NK-92 treated with Interleukin-12 subunit alpha and Interleukin-12 subunit beta, amount 100 ng/mL, for 24 hours (cell line): ENCODE measurements around the gene RPL27A.

ENCODE experiments used
- DNase-seq: peaks from one replicate; lab custom pipeline; 2025; lab: John Stamatoyannopoulos, UW

Gene RPL27A

DNA sequence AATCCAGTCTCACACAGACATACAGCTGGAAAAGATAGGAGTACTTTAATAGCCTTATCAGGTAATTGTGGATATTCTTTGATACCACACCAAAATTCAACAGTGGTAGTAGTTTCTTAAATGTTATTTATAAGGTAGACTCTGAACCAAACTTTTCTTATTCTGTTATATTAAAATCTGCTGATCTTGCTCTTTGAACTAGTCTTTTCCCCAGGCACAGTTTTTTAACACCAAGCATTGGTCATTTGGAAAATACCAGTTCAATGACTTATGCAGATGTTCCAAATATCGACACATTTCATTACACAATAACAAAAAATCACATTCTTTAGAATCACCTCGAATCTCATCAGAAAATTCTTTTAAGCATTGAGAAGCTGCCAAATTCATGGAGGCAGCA, 7.7 kb upstream of the RPL27A start:
- DNase-seq: no peak

DNA sequence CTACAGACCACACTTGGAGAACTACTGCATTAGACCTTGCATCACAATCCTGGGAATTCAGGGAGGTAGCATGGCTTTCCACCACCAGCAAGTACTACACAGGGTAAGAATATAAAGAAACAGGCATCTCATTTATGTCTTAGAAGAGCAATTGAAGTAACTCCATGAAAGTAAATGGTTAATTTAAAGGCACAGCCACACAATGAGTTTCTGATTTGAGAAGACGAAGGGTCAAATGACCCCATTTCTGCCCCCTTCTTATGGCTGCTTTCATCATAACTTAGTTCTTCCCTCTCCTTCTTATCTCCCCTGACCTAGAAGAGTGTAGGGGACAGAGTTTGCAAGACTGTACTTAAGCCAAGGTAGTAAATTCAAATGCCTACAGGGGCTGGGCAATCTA, 6.1 kb upstream of the RPL27A start:
- no peak for DNase-seq

DNA sequence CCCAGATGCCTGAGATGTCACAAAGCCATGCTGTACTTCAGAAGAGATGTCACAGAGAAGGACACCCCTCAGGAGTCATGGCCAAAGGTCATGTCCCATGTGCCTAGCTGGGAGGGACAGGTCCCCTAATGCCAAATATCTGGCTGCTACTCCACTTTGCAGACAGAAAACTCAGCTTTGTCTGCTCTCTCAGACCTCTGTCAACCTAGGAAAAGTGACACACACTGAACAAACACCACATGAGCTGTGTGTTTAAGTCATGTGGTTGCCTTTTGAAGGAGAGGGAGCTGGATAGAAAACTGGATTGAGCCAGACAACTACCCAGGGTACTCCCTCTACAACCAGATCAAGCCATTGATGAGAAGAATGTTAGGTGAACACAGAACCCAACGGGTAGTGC, 3.6 kb upstream of the RPL27A start:
- DNase-seq: no peak

DNA sequence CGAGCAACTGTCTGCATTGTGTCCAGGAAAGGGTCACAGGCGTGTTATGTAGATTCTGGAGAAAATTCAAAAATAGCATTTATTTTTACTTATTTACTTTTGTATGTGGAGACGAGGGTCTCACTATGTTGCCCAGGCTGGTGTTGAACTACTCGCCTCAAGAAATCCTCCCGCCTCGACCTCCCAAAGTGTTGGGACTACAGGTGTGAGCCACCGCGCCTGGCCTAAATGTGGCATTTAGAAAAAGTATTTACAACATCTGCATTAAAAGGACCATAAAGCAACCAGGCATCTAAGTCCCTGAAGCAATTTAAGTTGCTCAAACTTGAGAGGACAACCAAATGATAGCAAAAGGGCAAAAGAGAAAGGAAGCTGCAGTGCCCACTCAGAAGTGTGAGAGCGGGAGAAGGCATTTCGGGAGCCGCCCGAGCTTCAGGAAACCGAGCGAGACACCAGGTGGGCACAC, 722 bp upstream of the RPL27A start:
- DNase-seq: no peak

DNA sequence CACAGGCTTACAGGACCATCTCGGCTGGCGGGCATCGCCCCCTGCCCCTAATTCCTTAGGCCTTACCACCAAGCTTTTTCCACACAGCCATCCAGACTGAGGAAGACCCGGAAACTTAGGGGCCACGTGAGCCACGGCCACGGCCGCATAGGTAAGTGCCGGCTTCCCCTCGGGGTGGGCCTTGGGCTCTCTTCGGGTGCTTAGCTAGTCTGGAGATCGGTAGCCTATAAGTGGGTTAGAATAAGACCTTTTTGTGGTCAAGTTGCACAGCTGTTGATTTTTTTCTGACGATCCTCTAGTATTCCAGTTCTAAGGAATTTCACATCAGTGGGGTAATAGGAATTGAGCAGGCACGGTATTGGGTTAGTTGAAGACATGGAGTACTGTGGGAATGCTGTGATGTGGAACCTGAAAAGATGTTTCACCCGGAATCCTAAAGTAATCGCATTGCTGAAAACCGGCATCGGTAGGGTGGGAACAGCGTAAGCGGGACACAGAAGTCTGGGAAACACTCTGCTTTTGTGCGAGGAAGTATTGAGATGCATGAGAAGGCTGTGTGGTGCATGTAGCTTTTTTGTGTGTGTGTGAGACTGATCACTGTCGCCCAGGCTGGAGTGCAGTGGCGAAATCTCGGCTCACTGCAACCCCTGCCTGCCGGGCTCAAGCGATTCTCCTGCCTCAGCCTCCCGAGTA, 669 bp downstream of the RPL27A start:
- DNase-seq: no peak

DNA sequence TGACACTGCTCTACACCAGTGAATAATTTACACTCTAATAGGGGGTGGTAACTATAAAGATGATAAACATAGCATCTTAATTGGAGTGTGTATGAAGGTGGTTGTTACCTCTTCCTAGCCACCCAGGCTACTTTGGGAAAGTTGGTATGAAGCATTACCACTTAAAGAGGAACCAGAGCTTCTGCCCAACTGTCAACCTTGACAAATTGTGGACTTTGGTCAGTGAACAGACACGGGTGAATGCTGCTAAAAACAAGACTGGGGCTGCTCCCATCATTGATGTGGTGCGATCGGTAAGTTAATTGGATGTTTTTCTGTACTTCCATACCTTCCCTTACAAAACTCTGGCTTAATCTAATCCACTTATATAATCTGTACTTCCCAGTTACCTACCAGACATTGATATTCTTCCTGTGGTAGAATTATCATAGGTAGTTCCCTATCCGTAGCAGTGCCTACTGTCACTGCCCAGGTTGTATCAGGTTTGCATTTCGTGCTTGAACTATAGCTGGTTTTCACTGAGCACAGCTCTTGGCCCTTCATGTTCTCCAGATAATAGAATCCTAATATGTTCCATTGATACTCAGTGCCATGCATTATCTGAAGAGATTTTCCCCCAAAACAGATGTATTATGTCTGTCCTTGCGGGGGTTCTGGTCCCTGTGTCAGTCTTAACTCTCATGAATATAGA, 2.2 kb downstream of the RPL27A start:
- no peak for DNase-seq

DNA sequence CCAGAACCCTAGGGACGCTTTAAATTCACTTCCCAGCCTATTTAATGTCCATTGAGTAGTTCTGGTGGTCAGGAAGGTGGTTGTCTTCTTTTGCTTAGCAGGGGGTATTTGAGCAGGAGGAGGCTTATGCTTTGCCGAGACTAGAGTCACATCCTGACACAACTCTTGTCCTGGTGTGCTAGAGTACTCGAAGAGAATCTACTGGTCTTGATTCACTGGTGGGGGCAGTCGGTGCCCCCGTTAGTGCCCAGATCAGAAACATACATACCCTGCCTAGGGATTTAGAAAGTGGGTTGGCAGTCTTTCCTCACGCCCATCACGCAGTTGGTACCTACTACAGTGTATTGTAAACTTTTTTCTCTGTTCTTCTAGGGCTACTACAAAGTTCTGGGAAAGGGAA, 2.7 kb downstream of the RPL27A start:
- no peak for DNase-seq

DNA sequence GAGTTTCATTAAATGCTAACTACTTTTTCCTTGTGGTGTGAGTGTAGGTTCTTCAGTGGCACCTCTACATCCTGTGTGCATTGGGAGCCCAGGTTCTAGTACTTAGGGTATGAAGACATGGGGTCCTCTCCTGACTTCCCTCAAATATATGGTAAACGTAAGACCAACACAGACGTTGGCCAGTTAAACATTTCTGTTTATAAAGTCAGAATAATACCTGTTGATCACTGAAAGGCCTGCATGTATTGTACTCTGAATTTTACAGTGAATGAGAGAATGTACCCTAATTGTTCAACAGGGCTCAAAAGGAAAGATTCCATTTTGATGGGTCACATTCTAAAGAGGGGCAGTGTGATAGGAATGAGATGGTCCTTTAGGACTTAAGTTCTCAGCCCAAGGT, 3.2 kb downstream of the RPL27A start:
- DNase-seq: no peak

DNA sequence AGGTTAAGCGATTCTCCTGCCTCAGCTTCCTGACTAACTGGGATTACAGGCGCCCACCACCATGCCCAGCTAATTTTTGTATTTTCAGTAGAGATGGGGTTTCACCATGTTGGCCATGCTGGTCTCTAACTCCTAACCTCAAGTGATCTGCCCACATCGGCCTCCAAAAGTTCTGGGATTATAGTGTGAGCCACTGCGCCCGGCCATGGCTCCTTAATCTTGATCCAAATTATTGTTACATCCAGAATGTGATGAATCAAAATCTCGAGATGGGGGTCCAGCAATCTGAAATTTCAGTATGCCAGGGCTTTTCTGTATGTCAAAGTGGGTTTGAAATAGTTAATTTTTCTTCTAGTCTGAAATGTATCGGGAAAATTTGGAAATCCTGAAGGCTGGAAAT, 3.7 kb downstream of the RPL27A start:
- no peak for DNase-seq

DNA sequence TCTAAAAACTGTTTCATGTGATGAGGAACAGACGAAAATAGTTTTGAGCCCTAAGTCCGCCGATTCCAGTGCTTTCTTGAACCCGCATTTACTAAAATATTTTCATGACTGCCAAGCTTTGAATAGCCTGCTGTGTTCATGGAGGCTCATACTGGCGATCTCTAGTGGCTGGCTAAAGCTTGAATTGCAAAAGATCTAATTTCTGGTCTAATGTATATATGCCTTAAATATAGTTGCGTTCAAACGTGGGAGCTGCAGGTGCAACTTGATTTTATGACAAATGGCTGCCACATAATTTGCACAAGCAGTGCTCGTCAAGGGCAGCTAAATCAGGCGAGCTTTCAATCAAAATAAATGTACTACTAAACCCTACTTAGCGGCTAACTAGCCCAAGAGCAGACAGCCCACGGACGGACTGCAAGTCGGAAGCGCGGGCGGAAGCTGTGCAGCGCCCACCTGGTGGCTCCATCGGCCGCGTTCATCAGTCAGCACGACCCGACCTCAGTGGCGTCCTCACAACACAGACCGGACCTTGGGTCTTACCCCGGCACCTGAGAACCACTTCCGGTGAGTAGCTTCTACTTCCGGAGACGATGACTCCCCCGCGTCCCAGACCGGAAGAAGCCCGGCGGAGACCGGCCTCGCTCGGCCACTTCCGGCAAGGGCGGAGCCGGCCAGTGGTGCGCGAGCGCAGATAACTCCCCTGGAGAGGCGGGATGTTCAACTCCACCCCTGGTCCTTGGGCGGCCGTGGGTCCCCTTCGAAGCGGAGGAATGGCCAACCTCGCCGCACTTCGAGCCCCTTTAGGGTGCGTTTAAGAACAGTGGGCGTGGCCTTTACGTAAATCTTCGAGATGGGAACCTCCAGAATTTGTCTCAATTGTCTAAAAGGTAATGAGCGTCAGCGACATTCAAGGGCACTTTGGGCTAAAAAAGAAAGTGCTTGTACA, 6.1 kb downstream of the RPL27A start:
- peak; percentile 97 for DNase-seq

DNA sequence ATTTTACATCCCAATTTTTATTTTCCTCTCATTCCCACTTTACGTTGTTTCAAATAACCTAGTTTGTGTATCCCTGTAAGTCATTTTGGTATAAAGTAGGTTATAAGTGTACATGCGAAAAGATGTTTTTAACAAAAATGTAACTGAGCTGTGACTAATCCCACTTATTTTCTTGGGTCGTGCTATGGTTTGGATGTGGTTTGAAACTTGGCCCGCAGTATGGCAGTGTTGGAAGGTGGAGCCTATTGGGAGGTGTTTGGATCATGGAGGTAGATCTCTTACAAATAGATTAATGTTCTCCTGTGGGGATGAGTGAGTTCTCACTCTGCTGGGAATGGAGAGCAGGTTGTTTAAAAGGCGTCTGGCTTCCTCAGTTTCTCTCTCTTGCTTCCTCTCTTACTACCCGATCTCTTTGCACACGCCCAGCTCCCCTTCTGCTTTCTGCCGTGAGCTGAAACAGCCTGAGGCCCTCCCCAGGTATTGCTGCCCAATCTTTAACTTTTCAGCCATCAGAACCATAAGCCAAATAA, 7.2 kb downstream of the RPL27A start:
- DNase-seq: no peak

DNA sequence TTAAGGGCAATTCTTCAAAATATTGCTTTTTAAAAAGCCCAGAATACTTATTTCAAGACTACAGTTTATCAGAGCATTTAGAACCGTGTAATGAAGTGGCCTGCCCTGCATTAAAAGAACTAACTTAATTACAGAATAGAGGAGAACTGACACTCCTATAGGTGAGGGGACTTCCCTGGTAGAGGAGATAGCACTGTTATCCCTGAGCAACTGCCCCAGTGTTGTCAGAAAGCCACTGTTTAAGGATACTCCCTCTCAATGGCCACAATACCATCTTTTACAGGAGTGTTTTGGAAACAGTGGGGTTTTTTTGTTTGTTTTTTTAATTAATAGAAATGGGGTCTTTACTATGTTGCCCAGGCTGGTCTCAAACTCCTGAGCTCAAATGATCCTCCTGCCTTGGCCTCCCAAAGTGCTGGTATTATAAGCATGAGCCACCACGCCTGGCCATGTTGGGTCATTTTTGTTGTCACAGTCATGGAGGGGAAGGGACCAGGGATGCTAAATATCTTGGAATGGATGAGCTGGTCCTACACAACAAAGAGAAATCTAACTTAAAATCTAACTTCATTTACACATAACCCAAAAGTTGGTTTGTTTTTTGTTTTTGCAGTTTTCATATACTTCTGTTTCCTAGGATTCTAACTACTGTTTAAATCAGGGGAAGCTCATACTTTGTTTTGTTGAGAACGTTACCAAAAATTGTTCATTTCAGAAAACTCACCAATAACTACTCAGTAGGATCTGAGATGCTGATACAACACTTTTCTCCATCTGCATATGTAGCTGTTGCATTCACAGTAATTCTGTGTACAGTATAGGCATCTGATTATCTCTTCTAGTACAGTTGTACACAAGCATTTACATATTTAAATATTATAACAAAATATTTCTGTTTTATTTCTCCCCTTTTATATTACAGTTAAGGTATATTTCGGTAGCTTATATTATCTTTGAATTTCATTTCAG, 8.1 kb downstream of the RPL27A start:
- DNase-seq: no peak

DNA sequence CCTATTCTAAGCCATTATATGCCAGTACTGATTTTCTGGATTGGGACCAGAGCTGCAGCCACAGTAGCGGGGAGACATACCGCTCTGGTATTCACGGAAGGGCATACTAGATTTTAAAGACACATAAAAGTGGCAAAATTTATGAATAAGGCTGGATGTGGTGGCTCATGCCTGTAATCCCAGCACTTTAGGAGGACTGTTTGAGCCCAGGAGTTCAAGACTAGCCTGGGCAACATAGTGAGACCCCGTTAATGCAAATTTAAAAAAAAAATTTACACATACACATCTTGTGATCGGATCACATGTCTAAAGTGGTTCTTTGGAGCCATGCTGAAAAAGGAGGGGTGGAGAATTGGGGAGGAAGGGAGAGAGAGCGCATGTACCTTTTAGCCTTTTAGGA, 9.0 kb downstream of the RPL27A start:
- DNase-seq: no peak

DNA sequence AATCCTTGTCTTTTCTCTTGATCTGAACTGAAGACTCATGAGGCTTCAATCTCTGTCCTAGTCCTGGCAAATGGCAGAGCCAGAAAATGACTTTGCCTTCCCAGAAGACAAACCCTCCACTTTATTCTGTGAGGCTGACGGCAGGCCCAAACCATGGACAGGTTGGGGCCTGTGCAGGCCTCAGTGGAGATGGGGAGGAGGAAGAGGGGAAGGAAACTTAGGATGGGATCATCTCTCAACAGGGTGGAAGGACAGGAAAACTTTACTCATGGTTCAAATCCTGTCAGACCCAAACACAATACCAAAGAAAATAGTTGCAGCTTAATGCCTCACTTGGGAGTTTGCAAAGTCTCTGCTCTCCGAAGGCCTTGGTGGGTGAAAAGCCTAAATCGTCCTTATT, 9.8 kb downstream of the RPL27A start:
- DNase-seq: no peak

DNA sequence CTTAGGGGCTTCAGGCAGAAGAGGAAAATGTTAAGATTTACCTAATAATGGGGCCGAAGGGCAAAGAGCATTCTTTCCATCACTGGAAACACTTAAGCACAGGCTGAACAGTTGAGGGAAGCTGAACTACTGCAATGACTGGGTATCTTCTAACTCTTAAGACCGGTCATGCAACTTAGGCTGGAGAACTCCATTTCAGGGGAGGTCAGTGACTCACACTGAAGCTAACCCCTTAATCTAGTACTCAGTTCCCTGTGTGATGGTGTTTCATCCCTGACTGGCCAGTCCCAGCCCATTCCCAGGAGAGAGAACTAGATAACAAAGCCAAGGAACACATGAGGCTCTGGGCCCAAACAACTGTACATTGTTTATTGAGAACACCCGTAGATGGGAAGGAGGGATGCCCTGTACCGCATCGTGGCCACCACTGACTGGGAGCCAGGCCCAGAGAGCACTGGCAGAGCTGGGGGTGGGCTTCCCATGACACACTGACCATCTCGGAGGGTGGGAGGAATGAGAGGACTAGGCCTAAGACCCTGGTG, 10.5 kb downstream of the RPL27A start:
- no peak for DNase-seq

DNA sequence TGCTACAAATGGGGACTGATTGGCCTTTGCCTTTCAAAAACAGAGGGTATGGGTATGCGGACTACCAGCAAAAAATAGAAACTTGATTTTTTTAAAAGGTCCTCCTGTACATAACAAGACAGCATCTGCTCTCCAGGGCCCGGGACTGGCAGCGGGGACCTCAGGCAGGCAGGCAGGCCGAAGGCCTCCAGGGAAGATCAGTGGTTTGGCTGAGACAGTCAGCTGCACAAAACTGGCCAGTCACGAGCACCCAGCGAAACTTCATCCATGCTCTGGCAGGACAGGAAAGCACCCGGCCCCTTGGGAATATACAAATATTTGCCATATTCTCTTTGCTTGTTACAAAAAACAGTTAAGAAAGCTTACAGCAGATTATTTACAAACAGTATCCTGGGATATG, 11.0 kb downstream of the RPL27A start:
- no peak for DNase-seq

DNA sequence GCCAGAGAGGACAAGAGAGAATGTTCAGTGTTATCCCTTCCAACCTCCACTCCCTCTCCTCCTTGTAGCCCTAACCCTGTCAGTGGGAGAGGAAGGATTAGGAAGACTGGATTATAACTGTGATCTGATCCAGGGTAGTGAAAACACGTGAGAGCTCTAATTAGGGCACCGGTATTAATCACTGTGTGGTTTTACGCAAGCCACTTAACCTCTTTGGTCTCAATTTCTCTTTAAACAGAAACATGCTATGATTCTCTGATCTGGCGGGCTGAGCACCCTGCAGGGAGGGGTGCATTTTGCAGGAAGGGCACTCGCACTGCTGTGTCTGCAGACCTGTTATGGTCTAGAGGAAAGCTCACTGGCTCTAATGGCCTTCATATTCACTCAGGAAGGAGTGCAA, 11.5 kb downstream of the RPL27A start:
- no peak for DNase-seq

DNA sequence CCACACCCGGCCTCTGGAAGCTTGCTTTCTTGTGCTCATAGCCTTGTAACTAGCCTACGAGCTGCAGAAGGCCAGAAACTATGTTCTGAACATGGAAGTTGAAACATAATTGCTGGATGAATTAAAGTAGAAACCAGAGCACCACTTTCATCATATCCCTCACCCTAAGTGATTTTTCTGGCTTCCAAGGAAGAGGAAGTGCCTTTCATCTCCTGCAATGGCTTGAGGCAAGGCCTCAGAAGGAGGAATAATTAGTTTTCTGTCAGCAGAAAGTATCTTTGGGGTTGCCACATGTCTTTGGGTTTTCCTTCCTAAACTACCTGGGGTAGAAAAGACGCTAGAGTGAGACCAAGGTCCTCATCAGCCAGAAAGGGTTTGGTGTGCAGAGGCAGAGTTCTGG, 14.5 kb downstream of the RPL27A start:
- no peak for DNase-seq

DNA sequence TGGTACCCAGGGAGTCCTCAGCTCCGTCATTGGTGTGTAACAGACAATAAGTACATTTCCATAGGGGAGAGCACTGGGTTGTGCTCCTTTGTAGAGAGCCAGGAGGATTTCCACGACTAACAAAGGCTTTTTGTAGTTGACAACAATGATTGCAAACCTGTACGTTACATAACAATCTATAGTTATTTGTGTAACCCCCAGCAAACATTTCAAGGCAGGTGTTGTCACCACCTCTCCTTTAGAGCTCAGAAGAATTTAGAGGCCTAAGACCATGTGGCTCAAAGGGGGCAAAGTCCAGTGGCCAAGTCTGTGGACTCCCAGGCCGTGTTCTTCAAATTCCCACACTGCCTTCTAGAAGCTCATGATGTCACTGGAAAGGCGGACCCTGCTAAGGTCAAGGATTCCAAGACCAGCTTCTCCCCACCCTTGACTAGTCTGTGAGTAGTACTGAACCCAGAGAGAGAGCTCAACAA, 15.8 kb downstream of the RPL27A start:
- no peak for DNase-seq

DNA sequence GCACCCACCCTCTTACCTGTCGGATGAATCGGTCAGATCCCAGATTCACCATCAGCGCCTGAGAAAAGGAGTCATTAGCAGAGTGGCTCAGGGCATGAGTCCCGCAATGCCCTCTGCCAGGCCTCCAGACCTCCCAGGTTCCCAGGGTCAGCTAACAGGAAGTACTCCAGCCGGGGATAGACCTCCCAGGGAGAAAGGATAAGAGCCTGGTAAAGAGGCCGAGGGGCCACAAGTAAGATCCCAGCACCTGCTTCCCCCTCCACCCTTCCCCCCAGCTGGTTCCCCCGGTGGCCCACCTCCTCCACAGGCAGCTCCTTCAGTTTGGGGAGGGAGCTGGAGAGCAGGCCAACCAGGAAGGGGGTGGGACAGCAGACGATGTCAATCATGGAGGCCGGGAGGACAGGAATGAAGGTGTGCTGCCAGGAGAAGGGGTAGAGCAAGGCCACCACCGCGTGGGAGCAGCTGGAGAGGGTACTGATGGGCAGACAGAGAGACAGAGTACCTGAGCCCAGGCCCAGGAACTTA, 16.4 kb downstream of the RPL27A start:
- DNase-seq: no peak

DNA sequence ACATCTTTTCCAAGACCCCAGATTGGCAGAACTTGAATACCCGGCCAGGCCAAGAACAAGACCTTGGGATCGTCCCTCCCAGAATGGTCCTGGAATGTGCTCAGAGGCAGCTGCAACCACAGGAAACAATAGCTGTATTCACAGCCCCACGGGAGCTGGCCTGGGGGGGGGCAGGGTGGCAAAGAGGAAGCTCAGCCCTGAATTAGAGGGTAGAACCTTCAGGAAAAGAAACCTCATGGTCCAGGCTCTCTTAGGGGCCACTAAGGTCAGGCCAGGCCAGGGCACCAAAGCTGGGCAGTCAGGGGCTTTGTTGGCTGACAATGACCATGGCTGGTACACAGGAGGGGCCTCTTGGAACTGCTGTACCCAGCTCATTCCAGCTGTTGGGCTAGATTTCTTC, 17.3 kb downstream of the RPL27A start:
- no peak for DNase-seq
